CD4-positive, alpha-beta T cell (primary cell): ENCODE data around the gene C19orf33. TPM values are rescaled to one million over a fixed set of nuclear protein-coding genes. Genes with fewer than 3 reads are reported as not detected.
A peak's percentile ranks its signal among the peaks of the same experiment; 100 is the strongest.

Experiments used
- ATAC-seq: fragments of 200-7000 bp; cut with Tn5 transposase; one replicate; pipeline ENCODE4 v1.10.0; 2022; ENCODE audit warnings: mild to moderate bottlenecking; ENCODE audit not compliant: poor library complexity
- CTCF ChIA-PET: fragments of 350-600 bp; sonication (Branson Sonifier 250); formaldehyde crosslinking; loops from one replicate; lab custom pipeline; 2021; ENCODE audit warnings: antibody characterized with exemption, inconsistent platforms; lab: Charles Lee
- POLR2A ChIA-PET: fragments of 350-600 bp; sonication (Branson Sonifier 250); formaldehyde crosslinking; loops from one replicate; lab custom pipeline; 2021; ENCODE audit warnings: antibody characterized with exemption, inconsistent platforms; lab: Charles Lee
- DNase-seq, 14 experiments: peaks; one replicate each; pipeline ENCODE4 v3.0.0-alpha.2; 2013 to 2020; ENCODE audit warnings: mixed read lengths in 2 of 14
- H3K27ac ChIP-seq, 2 donors: one replicate each; pipeline versions ENCODE4 v1.5.1 to v1.7.0; 2013; ENCODE audit warnings: low read length in 2 of 2, low read depth in 1 of 2, mild to moderate bottlenecking in 1 of 2
- H3K27me3 ChIP-seq, 2 experiments: 1 replicate in 1 of 2; 2 replicates in 1 of 2; pipeline versions ENCODE4 v1.6.1 to v1.7.0; 2013; ENCODE audit warnings: low read length in 2 of 2, control low read depth in 1 of 2, mild to moderate bottlenecking in 1 of 2, moderate library complexity in 1 of 2; ENCODE audit not compliant: insufficient read depth in 2 of 2, control insufficient read depth in 1 of 2
- H3K36me3 ChIP-seq: one replicate; pipeline ENCODE4 v1.6.1; 2013; ENCODE audit warnings: low read length, control low read depth; ENCODE audit not compliant: insufficient read depth
- H3K4me1 ChIP-seq: one replicate; pipeline ENCODE4 v1.6.1; 2013; ENCODE audit warnings: low read length, control low read depth; ENCODE audit not compliant: insufficient read depth
- H3K4me3 ChIP-seq: one replicate; pipeline ENCODE4 v1.5.1; 2013; ENCODE audit warnings: mild to moderate bottlenecking, low read length, moderate library complexity
- H3K9me3 ChIP-seq, 2 experiments: 1 replicate in 1 of 2; 2 replicates in 1 of 2; pipeline versions ENCODE4 v1.6.1 to v1.7.0; 2013; ENCODE audit warnings: low read length in 2 of 2, mild to moderate bottlenecking in 2 of 2, control low read depth in 1 of 2, moderate library complexity in 1 of 2; ENCODE audit not compliant: control insufficient read depth in 1 of 2, insufficient read depth in 1 of 2
- H3K27ac Mint-ChIP-seq: one replicate; pipeline ENCODE4 v1.8.0; 2020; ENCODE audit warnings: mixed read lengths
- H3K27me3 Mint-ChIP-seq: one replicate; pipeline ENCODE4 v1.8.0; 2021; ENCODE audit warnings: mixed read lengths
- H3K36me3 Mint-ChIP-seq: one replicate; pipeline ENCODE4 v1.8.0; 2021; ENCODE audit warnings: low read depth, mixed read lengths
- H3K4me1 Mint-ChIP-seq: one replicate; pipeline ENCODE4 v1.8.0; 2021; ENCODE audit warnings: low read depth, mixed read lengths
- H3K4me3 Mint-ChIP-seq: one replicate; pipeline ENCODE4 v1.8.0; 2020; ENCODE audit warnings: mild to moderate bottlenecking, mixed read lengths
- H3K9me3 Mint-ChIP-seq: one replicate; pipeline ENCODE4 v1.8.0; 2020; ENCODE audit warnings: mixed read lengths
- intact Hi-C, 2 experiments: fragments of 100-400 bp; cut with DNase I in 1 of 2; cut with micrococcal nuclease in 1 of 2; formaldehyde crosslinking; loops; one replicate each; pipeline versions ENCODE4 v1.15.1 to v1.9.0; 2023 to 2025; cut with DNase I, micrococcal nuclease
- total RNA-seq, 174 experiments: library from RNA in 2 of 174; stranded (reverse) in 2 of 174; gene quantifications; one replicate each; pipeline ENCODE4 v1.2.3 and lab custom pipeline; 2021 to 2026
- TF ChIP-seq, protein P1 (sequence below): fragments of 200-600 bp; IDR thresholded peaks from one replicate; pipeline ENCODE4 v1.8.0; 2022; ENCODE audit warnings: antibody characterized with exemption, mild to moderate bottlenecking

Gene C19orf33
- total RNA-seq, 2 experiments from 2014 or later = not detected

DNA sequence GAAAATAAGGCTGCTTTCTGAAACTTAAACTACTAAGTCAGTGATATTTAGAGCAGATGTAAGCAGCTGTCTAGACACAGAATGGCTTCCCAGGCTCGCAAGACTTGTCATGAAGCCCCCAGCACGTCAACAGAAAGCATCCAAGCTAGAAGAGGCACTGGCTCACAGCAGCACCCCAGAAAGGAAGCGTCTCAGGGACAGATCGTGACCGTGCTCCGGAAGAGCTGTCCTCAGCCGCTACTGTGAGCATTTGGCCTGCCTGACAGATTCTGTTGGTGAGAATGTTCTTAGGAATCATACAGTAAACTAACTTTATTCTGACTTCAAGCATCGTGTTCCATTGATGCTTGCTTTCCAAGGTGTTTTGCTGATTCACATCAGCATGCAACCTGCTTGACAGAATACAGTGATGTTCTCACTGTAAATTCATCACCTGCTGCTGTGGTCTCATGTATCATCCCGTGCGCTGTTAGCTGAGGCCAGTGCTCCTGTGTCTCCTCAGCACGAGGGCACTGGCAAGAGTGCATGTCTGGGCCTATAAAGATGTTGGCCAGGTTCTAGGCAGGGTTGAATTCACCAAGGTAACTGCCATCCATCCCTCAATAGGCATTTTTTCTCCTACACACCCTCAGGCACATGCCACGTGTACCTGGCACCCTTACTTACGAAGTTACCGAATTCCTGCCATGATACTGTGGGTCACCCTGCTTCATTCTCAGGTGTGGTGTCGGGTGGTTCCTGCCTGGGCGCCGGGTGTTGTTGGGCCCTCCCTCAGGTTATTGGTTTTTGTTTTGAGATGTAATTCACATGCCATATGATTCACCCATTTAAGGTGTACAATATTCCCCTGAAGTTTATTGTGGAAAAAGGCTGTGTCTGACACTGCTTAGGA lies 23.8 kb upstream of the C19orf33 start:
- TF ChIP-seq, protein P1, sequence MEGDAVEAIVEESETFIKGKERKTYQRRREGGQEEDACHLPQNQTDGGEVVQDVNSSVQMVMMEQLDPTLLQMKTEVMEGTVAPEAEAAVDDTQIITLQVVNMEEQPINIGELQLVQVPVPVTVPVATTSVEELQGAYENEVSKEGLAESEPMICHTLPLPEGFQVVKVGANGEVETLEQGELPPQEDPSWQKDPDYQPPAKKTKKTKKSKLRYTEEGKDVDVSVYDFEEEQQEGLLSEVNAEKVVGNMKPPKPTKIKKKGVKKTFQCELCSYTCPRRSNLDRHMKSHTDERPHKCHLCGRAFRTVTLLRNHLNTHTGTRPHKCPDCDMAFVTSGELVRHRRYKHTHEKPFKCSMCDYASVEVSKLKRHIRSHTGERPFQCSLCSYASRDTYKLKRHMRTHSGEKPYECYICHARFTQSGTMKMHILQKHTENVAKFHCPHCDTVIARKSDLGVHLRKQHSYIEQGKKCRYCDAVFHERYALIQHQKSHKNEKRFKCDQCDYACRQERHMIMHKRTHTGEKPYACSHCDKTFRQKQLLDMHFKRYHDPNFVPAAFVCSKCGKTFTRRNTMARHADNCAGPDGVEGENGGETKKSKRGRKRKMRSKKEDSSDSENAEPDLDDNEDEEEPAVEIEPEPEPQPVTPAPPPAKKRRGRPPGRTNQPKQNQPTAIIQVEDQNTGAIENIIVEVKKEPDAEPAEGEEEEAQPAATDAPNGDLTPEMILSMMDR = no peak
- Mint-ChIP-seq H3K36me3 (peaks cover 11% of the 10 kb centered on the region), H3K9me3 (no peaks in the 10 kb centered on the region), H3K27ac (no peak overlapping the region), H3K4me1 (peaks cover 13% of the 10 kb centered on the region), H3K27me3 (no peaks in the 10 kb centered on the region), H3K4me3 (no peak overlapping the region)
- ATAC-seq (no peak), DNase-seq (no peak)
- H3K9me3 ChIP-seq = no peaks in the 10 kb centered on the region
- no peak overlapping the region for H3K4me3 ChIP-seq
- H3K27ac ChIP-seq = no peak overlapping the region
- no peaks in the 10 kb centered on the region for H3K36me3 ChIP-seq
- no peaks in the 10 kb centered on the region for H3K27me3 ChIP-seq
- intact Hi-C loops = no loop called here
- POLR2A ChIA-PET = no interaction called here
- no peaks in the 10 kb centered on the region for H3K4me1 ChIP-seq
- CTCF ChIA-PET = no interaction called here

DNA sequence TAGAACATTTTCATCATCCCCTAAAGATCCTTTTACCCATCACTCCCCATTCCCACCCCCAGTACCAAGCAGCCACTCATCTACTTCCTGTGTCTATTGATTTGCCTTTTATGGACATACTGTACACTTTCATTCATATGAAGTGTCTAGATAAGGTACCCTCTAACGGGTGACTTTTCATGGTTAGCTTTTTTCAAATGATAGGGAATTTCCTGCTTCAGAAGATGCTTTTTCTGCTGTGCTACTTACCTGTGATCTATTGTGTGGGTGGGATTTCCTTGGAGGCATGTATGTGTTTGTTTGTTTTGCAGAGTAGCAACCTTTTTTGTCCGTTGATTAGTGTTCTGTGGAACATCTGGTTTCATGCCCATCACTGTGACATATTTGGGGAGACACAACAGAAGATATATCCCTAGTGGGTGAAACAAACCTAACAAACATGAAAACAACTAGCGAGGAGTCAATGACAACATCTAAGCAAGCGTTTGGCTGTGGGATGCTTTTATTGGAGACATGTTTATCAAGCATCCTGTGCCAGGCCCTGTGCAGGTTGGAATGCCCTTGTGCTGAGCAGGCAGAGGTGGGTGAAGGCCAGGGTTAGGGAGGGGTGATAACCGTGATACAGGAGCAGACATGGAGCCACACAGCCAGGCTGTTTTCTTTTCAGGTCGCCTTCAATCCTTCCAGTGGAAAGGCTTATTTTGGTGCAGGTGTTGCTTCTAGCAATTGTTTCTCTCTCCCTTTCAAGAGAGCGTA lies 22.1 kb upstream of the C19orf33 start:
- ATAC-seq (peak; percentile 51), DNase-seq (peak in 1 of 14 experiments; percentile 29)
- H3K36me3 Mint-ChIP-seq = peaks cover 26% of the 10 kb centered on the region
- no peak overlapping the region for H3K27ac ChIP-seq
- no peak overlapping the region for H3K4me3 Mint-ChIP-seq
- ChIA-PET POLR2A (no interaction called here), CTCF (no interaction called here)
- H3K4me1 ChIP-seq = no peaks in the 10 kb centered on the region
- no peaks in the 10 kb centered on the region for H3K27me3 ChIP-seq
- H3K27ac Mint-ChIP-seq = peak overlapping the region; percentile 24
- no peaks in the 10 kb centered on the region for H3K9me3 Mint-ChIP-seq
- no peaks in the 10 kb centered on the region for H3K36me3 ChIP-seq
- no peaks in the 10 kb centered on the region for H3K9me3 ChIP-seq
- TF ChIP-seq, protein P1 = no peak
- intact Hi-C loops = no loop called here
- H3K4me1 Mint-ChIP-seq = peaks cover 13% of the 10 kb centered on the region
- no peaks in the 10 kb centered on the region for H3K27me3 Mint-ChIP-seq
- no peak overlapping the region for H3K4me3 ChIP-seq

DNA sequence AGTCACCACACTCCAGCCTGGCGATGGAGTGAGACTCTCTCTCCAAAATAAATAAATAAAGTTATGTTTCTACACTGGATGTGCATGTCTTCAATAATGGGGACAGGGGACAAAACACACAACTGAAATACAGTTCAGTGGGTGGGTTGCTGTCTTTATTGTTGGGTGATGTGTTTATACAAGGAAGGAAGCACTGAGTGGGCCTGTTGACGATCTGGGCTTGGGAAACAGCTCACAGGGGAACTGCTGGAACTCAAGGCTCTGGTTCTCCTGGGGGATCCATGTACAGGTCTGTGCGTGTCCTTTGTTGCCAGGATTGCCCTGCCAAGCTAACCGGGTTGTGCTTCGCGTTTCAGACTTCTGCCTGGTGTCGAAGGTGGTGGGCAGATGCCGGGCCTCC lies 20.8 kb upstream of the C19orf33 start:
- no peak overlapping the region for H3K27ac ChIP-seq
- peaks cover 6% of the 10 kb centered on the region for H3K36me3 ChIP-seq
- peaks cover 13% of the 10 kb centered on the region for H3K4me1 Mint-ChIP-seq
- ChIA-PET POLR2A (no interaction called here), CTCF (no interaction called here)
- no peaks in the 10 kb centered on the region for H3K4me1 ChIP-seq
- H3K4me3 Mint-ChIP-seq = no peak overlapping the region
- DNase-seq (no peak), ATAC-seq (no peak)
- peaks cover 31% of the 10 kb centered on the region for H3K36me3 Mint-ChIP-seq
- no peaks in the 10 kb centered on the region for H3K27me3 ChIP-seq
- no peaks in the 10 kb centered on the region for H3K9me3 ChIP-seq
- H3K9me3 Mint-ChIP-seq = no peaks in the 10 kb centered on the region
- intact Hi-C loops = no loop called here
- H3K27ac Mint-ChIP-seq = no peak overlapping the region
- TF ChIP-seq, protein P1 = no peak
- no peaks in the 10 kb centered on the region for H3K27me3 Mint-ChIP-seq
- H3K4me3 ChIP-seq = no peak overlapping the region
